DOHH2 (cell line): Measurements from ENCODE around the gene ZNF426.
"Not testable (repeated sequence)": the region's sequence is repeated elsewhere in the genome, so short reads cannot be mapped to it uniquely, and the experiment has no call there.

Experiments
- H3F3A ChIP-seq: fragments of 200-600 bp; sonication (generic), shearing (Covaris generic); 2 replicates; pipeline ENCODE4 v1.6.0; 2016; ENCODE audit warnings: antibody characterized with exemption, mild to moderate bottlenecking; ENCODE audit not compliant: control insufficient read depth, insufficient read depth
- H3K27ac ChIP-seq: fragments of 200-600 bp; sonication (generic); 2 replicates; pipeline ENCODE4 v1.5.1; 2014; ENCODE audit warnings: low read depth, mild to moderate bottlenecking, low read length, moderate library complexity
- H3K27me3 ChIP-seq: fragments of 200-600 bp; sonication (generic); 2 replicates; pipeline ENCODE4 v1.6.1; 2014; ENCODE audit warnings: mild to moderate bottlenecking, low read length, mixed read lengths; ENCODE audit not compliant: control insufficient read depth
- H3K36me3 ChIP-seq: fragments of 200-600 bp; sonication (generic); 2 replicates; pipeline ENCODE4 v1.6.1; 2014; ENCODE audit warnings: mild to moderate bottlenecking, low read length, moderate library complexity, mixed read lengths; ENCODE audit not compliant: control insufficient read depth
- H3K4me1 ChIP-seq: fragments of 200-600 bp; sonication (generic); 2 replicates; pipeline ENCODE4 v1.6.1; 2014; ENCODE audit warnings: mild to moderate bottlenecking, low read length, mixed read lengths; ENCODE audit not compliant: control insufficient read depth
- H3K4me2 ChIP-seq: fragments of 200-600 bp; sonication (generic); 2 replicates; pipeline ENCODE4 v1.6.0; 2014; ENCODE audit warnings: mild to moderate bottlenecking, low read length, moderate library complexity
- H3K4me3 ChIP-seq: fragments of 200-600 bp; sonication (generic); 2 replicates; pipeline ENCODE4 v1.5.1; 2014; ENCODE audit warnings: mild to moderate bottlenecking, low read length, mixed read lengths
- H3K79me2 ChIP-seq: fragments of 200-600 bp; sonication (generic); 2 replicates; pipeline ENCODE4 v1.6.1; 2014; ENCODE audit warnings: mild to moderate bottlenecking, low read length, mixed read lengths; ENCODE audit not compliant: control insufficient read depth
- H3K9me2 ChIP-seq: fragments of 200-600 bp; sonication (generic); replicated peaks from 2 replicates; pipeline ENCODE4 v1.6.1; 2014; ENCODE audit warnings: mild to moderate bottlenecking, low read length, mixed read lengths; ENCODE audit not compliant: control insufficient read depth
- H3K9me3 ChIP-seq: fragments of 200-600 bp; sonication (generic); 2 replicates; pipeline ENCODE4 v1.6.1; 2014; ENCODE audit warnings: antibody characterized with exemption, low read length, mixed read lengths; ENCODE audit not compliant: control insufficient read depth, insufficient read depth
- H4K20me1 ChIP-seq: fragments of 200-600 bp; sonication (generic); 2 replicates; pipeline ENCODE4 v1.6.0; 2014; ENCODE audit warnings: low read depth, mild to moderate bottlenecking, antibody characterized with exemption, low read length, moderate library complexity; ENCODE audit not compliant: control insufficient read depth, insufficient read depth
- EZH2phosphoT487 ChIP-seq: fragments of 200-600 bp; sonication (generic); IDR thresholded peaks from 2 replicates; pipeline ENCODE4 v1.6.1; 2017; ENCODE audit warnings: borderline replicate concordance, mild to moderate bottlenecking, antibody characterized with exemption, low read length, moderate library complexity, mixed read lengths
- TF ChIP-seq, protein P1 (sequence below): fragments of 200-600 bp; sonication (generic); IDR thresholded peaks from one replicate; pipeline ENCODE4 v1.5.1; 2014; ENCODE audit warnings: antibody characterized with exemption, mild to moderate bottlenecking, low read depth, low read length; ENCODE audit not compliant: poor library complexity, severe bottlenecking

ZNF426 gene

DNA sequence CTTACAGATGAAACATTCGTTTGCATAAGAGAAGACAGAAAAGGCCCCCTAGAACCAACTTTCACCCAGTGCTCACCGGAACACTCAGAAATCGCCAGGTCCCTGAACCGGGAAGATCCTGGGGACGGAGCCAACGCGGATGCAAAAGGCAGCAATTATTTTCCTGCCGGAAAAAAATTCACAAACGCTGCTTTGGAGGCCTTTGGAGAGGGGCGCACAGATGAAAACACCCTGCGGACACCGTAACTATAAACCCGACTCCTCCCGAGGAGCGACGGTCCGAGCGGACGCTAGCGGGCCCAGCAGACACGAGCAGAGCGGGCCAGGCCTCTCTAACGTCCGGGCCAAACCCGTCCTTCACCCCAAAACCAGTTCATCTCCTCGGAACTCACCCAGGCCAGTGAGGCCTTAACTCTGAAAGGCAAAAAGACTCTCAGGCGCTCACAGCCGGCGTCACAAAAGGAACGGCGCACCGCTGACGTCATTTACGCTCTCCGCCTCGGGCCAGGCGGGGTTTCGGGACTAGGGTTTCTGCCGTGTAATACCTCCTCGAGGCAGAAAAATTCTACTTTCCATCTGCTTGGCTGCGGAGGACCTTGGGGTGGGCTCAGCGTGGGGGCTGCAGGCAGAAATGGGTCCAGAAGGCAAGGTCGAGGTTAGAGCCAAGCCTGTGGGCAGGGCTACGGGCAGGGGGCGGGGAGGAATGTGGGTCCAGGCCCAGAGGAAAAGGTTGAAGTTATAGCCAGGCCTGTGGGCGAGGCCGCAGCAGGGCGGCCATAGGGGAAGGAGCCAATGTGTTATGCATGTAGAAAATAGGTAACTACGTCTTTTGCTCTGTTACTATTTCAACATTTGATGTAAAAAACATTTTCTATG is at the start of gene ZNF426:
Gene ZNF426, minus strand, starts transcription at position 463 of the 876 bp plus-strand sequence. CDS start 2,413 bp downstream, outside the sequence.
- Histone ChIP-seq H3K4me3 (peak within 1 kb of the TSS; percentile 98), H4K20me1 (no peaks in the 10 kb centered on the region), H3K27ac (peak within 1 kb of the TSS; percentile 47), H3K4me1 (peaks cover 12% of the 10 kb centered on the region), H3K9me2 (no peaks in the 10 kb centered on the region), H3K4me2 (peak within 1 kb of the TSS; percentile 98), H3K79me2 (peaks cover 15% of the 10 kb centered on the region), H3F3A (no peaks in the 10 kb centered on the region), H3K9me3 (peaks cover 19% of the 10 kb centered on the region), H3K27me3 (no peaks in the 10 kb centered on the region), H3K36me3 (peaks cover 32% of the 10 kb centered on the region)
- no peak for TF ChIP-seq EZH2phosphoT487
- TF ChIP-seq, protein P1, sequence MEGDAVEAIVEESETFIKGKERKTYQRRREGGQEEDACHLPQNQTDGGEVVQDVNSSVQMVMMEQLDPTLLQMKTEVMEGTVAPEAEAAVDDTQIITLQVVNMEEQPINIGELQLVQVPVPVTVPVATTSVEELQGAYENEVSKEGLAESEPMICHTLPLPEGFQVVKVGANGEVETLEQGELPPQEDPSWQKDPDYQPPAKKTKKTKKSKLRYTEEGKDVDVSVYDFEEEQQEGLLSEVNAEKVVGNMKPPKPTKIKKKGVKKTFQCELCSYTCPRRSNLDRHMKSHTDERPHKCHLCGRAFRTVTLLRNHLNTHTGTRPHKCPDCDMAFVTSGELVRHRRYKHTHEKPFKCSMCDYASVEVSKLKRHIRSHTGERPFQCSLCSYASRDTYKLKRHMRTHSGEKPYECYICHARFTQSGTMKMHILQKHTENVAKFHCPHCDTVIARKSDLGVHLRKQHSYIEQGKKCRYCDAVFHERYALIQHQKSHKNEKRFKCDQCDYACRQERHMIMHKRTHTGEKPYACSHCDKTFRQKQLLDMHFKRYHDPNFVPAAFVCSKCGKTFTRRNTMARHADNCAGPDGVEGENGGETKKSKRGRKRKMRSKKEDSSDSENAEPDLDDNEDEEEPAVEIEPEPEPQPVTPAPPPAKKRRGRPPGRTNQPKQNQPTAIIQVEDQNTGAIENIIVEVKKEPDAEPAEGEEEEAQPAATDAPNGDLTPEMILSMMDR, result no peak

DNA sequence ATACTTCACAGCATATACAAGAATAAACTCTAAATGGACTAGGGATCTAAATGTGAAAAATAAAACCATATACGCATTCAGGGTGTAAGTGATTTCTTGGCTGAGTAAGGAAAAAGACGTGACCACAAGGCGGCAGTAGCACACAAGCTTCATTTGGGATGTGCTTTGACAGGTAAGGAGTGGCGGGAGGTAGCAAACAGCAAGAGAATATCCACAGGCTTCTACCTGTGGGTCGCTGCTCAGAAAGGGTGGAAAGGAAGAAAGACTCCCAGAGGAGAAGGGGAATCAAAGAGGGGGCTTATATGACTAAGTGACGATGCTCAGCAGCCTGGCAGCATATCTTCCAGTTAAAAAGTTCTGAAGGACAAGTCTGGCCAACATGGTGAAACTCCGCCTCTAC is 48.3 kb upstream of the ZNF426 start:
- H3F3A ChIP-seq, result no peaks in the 10 kb centered on the region
- H4K20me1 ChIP-seq, result no peaks in the 10 kb centered on the region
- TF ChIP-seq, protein P1, result peak; percentile 66
- no peak for TF ChIP-seq EZH2phosphoT487
- H3K9me3 ChIP-seq, result peaks cover 8% of the 10 kb centered on the region
- no peak overlapping the region for H3K4me3 ChIP-seq
- peaks cover 15% of the 10 kb centered on the region for H3K4me1 ChIP-seq
- H3K36me3 ChIP-seq, result peaks cover 21% of the 10 kb centered on the region
- no peaks in the 10 kb centered on the region for H3K27me3 ChIP-seq
- H3K79me2 ChIP-seq, result peaks cover 29% of the 10 kb centered on the region
- no peak overlapping the region for H3K4me2 ChIP-seq
- no peaks in the 10 kb centered on the region for H3K9me2 ChIP-seq
- no peak overlapping the region for H3K27ac ChIP-seq

DNA sequence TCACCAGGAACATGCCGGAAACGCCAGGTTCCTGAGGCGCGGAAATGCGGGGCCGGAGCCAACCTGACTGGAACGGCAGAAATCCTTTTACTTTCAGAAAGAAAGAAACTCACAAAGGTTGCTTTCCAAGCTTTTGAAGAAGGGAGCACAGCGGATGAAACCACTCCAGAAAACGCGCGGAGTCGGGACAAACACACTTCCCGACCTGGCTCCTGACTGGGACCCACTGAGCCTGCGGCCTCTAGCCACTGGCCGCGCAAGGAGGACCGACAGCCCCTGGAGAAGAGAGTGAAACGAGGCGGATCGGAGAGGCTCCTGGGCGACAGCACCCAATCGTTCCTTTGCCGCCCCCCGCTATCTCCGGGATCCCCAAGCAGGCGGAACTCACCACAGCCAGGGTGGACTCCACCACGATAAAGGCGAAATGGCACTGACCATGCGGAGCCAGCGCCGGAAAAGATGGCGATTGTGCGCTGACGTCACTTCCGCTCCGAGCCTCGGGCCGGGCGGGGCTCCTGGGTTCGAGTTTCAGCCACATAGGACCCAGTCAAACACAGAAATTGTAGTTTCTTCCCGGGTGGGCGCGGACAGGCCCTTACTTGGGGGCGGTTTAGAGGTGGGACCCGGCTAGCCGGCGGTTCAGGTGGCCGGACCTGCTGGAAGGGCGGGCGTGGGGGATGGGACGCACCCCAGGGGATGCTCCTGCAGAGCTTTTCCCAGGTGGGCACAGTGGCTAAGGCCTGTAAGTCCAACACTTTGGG is 45.8 kb upstream of the ZNF426 start, which contains the start of gene ZNF121:
Gene ZNF121, minus strand, starts transcription at position 432 of the 761 bp plus-strand sequence. CDS start 16,407 bp downstream, outside the sequence.
- H3K9me3 ChIP-seq, result peaks cover 23% of the 10 kb centered on the region
- TF ChIP-seq, protein P1, result no peak
- TF ChIP-seq EZH2phosphoT487, result no peak
- H3K27me3 ChIP-seq, result no peaks in the 10 kb centered on the region
- H3K4me2 ChIP-seq, result peak within 1 kb of the TSS; percentile 78
- H3K4me3 ChIP-seq, result peak within 1 kb of the TSS; percentile 95
- H3K27ac ChIP-seq, result peak within 1 kb of the TSS; percentile 59
- no peaks in the 10 kb centered on the region for H3F3A ChIP-seq
- H3K4me1 ChIP-seq, result peaks cover 15% of the 10 kb centered on the region
- H3K79me2 ChIP-seq, result peaks cover 54% of the 10 kb centered on the region
- no peaks in the 10 kb centered on the region for H4K20me1 ChIP-seq
- no peaks in the 10 kb centered on the region for H3K9me2 ChIP-seq
- peaks cover 46% of the 10 kb centered on the region for H3K36me3 ChIP-seq

DNA sequence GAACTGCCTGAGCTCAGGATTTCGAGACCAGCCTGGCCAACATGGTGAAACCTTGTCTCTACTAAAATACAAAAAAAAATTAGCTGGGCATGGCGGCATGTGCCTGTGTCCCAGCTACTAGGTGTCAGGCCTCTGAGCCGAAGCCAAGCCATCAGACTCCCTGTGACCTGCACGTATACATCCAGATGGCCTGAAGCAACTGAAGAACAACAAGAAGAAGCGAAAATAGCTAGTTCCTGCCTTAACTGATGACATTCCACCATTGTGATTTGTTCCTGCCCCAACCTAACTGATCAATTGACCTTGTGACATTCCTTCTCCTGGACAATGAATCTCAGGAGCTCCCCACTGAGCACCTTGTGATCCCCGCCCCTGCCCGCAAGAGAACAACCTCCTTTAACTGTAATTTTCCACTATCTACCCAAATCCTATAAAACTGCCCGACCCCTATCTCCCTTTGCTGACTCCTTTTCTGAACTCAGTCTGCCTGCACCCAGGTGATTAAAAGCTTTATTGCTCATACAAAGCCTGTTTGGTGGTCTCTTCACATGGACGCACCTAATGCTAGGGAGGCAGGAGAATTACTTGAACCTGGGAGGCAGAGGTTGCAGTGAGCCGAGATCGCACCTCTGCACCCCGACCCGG is 43.8 kb upstream of the ZNF426 start:
- Histone ChIP-seq H3K4me2 (peak overlapping the region; percentile 78; the same call in 1 of the 2 replicates), H3K36me3 (peaks cover 64% of the 10 kb centered on the region), H3K4me3 (peak overlapping the region; percentile 20), H3K9me3 (peaks cover 42% of the 10 kb centered on the region), H3K79me2 (peaks cover 75% of the 10 kb centered on the region), H3K4me1 (peaks cover 15% of the 10 kb centered on the region)
- H3K27ac ChIP-seq, H3K9me2 ChIP-seq, H4K20me1 ChIP-seq, H3F3A ChIP-seq, H3K27me3 ChIP-seq: not testable (repeated sequence)
